ENCODE results near the gene H1-8.

H1-8 gene

GRCh38 chr3:129555153-129555550, 12.2 kb downstream of the H1-8 start:
- ChIA-PET POLR2A (no interaction called here), CTCF (interaction anchor here (0.6 to 1.0 kb wide), 4 partner anchors 20 to 65 kb away, joined by 3 to 4 read pairs (median 3); no protein-coding TSS in a partner anchor)
- no peak for TF ChIP-seq ZNF416 (tag by site-specific recombination; IDR thresholded peaks at IDR 0.05)
- no peak for TF ChIP-seq ZNF174 (tag by site-specific recombination; IDR thresholded peaks at IDR 0.05)
- no peak for TF ChIP-seq ZNF394 (tag by site-specific recombination; IDR thresholded peaks at IDR 0.05; ENCODE audit: borderline replicate concordance)
- no peak for TF ChIP-seq ZNF645 (tag by site-specific recombination; IDR thresholded peaks at IDR 0.05)
- TF ChIP-seq MEIS1 (CRISPR knock-in tag; IDR thresholded peaks at IDR 0.05; ENCODE audit: borderline replicate concordance): no peak
- TF ChIP-seq ZNF747 (tag by site-specific recombination; IDR thresholded peaks at IDR 0.05): no peak
- TF ChIP-seq ZNF211 (tag by site-specific recombination; IDR thresholded peaks at IDR 0.05; ENCODE audit: low read depth): no peak
- TF ChIP-seq GLIS1 (tag by site-specific recombination; IDR thresholded peaks at IDR 0.05): no peak
- TF ChIP-seq ZNF561 (tag by site-specific recombination; IDR thresholded peaks at IDR 0.05; ENCODE audit: borderline replicate concordance): no peak
- no peak for TF ChIP-seq ZNF571 (tag by site-specific recombination; IDR thresholded peaks at IDR 0.05)
- TF ChIP-seq ZNF580 (tag by site-specific recombination; IDR thresholded peaks at IDR 0.05): no peak
- TF ChIP-seq ZNF704 (tag by site-specific recombination; IDR thresholded peaks at IDR 0.05): no peak
- no peak for TF ChIP-seq ZNF121 (tag by site-specific recombination; IDR thresholded peaks at IDR 0.05)
- no peak for TF ChIP-seq ZNF596 (tag by site-specific recombination; IDR thresholded peaks at IDR 0.05)
- no peak for TF ChIP-seq ZBTB21 (tag by site-specific recombination; IDR thresholded peaks at IDR 0.05)
- TF ChIP-seq TRIM28 (IDR thresholded peaks at IDR 0.05; ENCODE audit: borderline replicate concordance, low read length): no peak
- no peak for TF ChIP-seq ZNF514 (tag by site-specific recombination; IDR thresholded peaks at IDR 0.05)
- TF ChIP-seq ZSCAN30 (tag by site-specific recombination; IDR thresholded peaks at IDR 0.05): no peak
- Histone ChIP-seq H3K27ac (ENCODE audit: extremely low read depth, low read depth, low read length) (no peak overlapping the region), H3K9me3 (ENCODE audit: control insufficient read depth, insufficient read depth, low read depth, low read length) (no peaks in the 10 kb centered on the region), H3K4me1 (ENCODE audit: control insufficient read depth, insufficient read depth, low read length) (no peaks in the 10 kb centered on the region), H3K36me3 (ENCODE audit: control insufficient read depth in 2 of 2, insufficient read depth in 1 of 2, low read length in 2 of 2) (peaks cover 0 to 36% of the 10 kb centered on the region in 2 experiments; a peak in 1 of 3 replicates), H3K4me3 (ENCODE audit: low read depth, low read length) (no peak overlapping the region)

GRCh38 chr3:129555616-129556357, 12.8 kb downstream of the H1-8 start:
- Histone ChIP-seq H3K4me3 (ENCODE audit: low read depth, low read length) (no peak overlapping the region), H3K27ac (ENCODE audit: extremely low read depth, low read depth, low read length) (no peak overlapping the region), H3K9me3 (ENCODE audit: control insufficient read depth, insufficient read depth, low read depth, low read length) (no peaks in the 10 kb centered on the region), H3K4me1 (ENCODE audit: control insufficient read depth, insufficient read depth, low read length) (no peaks in the 10 kb centered on the region), H3K36me3 (ENCODE audit: control insufficient read depth in 2 of 2, insufficient read depth in 1 of 2, low read length in 2 of 2) (peaks cover 0 to 38% of the 10 kb centered on the region in 2 experiments; a peak in 1 of 3 replicates)
- ChIA-PET POLR2A (no interaction called here), CTCF (interaction anchor here (0.6 kb wide), 1 partner anchor 21 kb away, joined by 4 read pairs; no protein-coding TSS in a partner anchor)
- TF ChIP-seq KLF17 (tag by site-specific recombination; IDR thresholded peaks at IDR 0.05) (no peak), EGR2 (tag by site-specific recombination; IDR thresholded peaks at IDR 0.05; ENCODE audit: low read depth) (peak; percentile 26; the same call in 1 of the 2 replicates), ZFHX2 (tag by site-specific recombination; conservative IDR thresholded peaks at IDR 0.05) (0 out of 2 replicates have a peak, but pooled peaks have one; percentile 16)
